LHCN-M2 (cell line): Measurements from ENCODE around the gene NRF1. TPM values are rescaled to one million over a fixed set of nuclear protein-coding genes. Genes with fewer than 3 reads are reported as not detected.
"Not testable (repeated sequence)": the region's sequence is repeated elsewhere in the genome, so short reads cannot be mapped to it uniquely, and the experiment has no call there.

ENCODE experiments used
- DNase-seq: peaks from one replicate; pipeline ENCODE4 v3.0.0-alpha.2; 2012; ENCODE audit warnings: low read depth
- total RNA-seq: library from RNA; depleted of rRNA; stranded (reverse); fragments of >200 nt; gene quantifications from 2 replicates; pipeline ENCODE4 v1.2.3, GENCODE V29; 2014

Gene NRF1
- total RNA-seq, 1 experiment from 2014 or later, result 12.7 TPM

DNA sequence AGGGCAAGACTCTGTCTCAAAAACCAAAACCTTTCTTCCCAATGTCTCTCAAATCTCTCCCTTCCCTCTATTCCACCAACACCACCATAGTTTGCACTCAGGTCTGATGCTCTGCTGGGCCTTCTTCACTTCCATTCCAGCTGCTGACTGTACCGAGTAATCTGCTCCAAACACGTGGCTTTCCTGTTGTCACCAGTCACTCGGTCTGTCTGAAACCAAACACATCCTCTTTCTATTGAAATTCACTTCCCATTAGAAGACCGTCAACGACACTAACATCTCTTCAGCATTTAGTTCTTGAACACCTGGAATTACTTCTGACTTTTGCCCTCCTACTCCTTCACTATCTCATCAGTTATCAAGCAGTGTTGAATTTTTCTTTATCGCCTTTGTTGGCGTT, 4.7 kb upstream of the NRF1 start:
- DNase-seq, result no peak

- peak; percentile 51 for DNase-seq
Observed at GRCh38 chr7:129607471-129608120, 3.9 kb upstream of the NRF1 start.

GRCh38 chr7:129609666-129610065, 1.9 kb upstream of the NRF1 start:
- peak; percentile 36 for DNase-seq

- DNase-seq, result peak; percentile 15
Observed at GRCh38 chr7:129610709-129611245, 743 bp upstream of the NRF1 start.

DNA sequence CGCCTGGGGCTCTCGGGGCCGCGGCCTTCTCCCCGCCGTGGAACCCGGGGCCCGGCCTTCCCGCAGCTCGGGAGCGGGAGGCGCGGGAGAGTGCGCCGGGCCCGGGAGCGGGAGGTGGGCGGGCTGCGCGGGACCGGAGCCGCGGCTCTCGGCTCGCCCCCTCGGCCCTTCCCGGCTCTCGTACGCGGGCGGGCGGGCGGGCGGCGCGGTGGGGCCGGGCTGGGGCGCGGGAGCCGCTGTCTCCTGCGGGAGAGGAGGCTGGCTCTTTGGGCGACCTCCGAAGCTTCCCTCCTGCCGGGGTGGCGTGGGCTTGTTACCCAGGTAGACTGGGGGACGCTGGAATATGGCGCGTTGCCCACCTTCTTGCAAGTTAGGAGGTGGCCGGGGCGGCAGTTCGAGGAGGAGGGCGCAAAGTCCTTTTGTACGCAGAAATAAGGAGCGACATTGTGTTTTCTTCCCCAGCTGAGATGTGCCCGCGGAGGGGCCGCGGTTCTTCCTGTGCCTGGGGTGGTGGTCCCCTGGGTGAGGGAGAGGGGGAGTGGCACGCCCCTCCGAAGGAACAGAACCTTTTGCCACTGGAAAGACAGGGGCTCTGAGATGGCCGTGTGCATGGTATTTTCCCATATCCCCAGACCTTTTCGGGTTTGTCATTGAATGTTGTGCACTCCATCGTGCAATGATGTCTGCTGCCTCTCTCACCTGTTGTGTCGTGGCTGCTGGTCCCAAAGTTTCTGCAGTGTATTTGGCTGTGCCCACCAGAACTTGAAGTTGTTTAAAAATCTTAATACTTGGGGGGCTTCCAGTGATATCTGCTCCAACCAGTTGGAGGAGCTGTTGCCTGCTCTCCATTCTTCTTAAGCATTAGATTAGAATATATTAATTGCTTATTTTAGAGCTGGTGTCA, 844 bp downstream of the NRF1 start:
- DNase-seq, result peak; percentile 35

DNA sequence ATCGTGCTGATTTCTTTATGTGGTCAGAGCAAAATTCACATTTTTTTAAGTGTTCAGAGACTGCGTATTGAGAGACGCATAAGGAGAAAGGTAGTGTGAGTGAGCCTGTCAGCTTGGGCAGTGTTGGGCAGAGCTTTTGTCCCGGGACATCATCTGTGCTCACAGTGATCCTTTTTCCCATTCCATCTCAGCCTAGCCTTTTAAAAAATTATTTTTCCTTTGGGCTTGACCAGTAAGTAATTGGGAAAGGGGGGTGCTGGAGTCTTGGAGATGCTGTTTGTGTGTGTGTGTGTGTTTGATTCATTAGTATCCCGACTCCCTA, 1.5 kb downstream of the NRF1 start:
- no peak for DNase-seq

DNA sequence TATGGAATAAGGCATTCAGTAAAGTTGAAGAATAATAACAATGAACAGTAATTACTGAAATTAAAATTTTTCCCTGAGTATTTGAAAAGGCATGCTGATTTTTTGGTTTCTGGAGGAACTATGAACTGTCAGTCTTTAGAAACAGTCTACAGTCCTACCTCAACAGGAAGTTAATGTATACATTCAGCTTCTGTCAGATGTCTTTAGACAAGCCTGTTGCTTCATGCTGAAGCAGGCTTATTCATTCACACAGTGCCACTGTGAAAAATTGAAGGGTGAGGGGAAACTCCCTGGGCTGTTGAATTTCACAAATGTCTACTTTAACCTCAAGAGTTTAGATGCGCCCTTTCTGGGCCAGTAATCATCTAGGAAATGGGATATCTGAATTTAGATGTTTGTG, 3.5 kb downstream of the NRF1 start:
- no peak for DNase-seq

GRCh38 chr7:129616530-129616929, 5.0 kb downstream of the NRF1 start:
- DNase-seq, result no peak

GRCh38 chr7:129617178-129617577, 5.7 kb downstream of the NRF1 start:
- no peak for DNase-seq

- no peak for DNase-seq
Observed at GRCh38 chr7:129617652-129618051, 6.1 kb downstream of the NRF1 start.

DNA sequence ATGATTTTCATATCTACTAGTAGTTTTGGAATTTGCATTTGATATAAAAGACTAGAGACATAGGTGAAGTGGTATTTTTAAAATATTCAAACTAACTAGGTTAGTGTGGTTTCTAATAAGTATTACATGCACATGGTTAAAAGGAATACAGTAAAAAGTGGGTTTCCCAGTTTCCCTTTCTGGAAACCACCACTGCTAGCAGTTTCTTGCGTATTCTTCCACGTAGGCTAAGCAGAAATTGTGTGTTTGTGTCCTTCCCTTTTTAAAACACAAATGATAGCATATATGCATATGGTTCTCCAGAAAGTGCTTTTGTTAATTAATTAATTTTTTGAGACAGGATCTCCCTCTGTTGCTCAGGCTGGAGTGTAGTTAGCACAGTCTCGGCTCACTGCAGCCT, 15.4 kb downstream of the NRF1 start:
- no peak for DNase-seq

DNA sequence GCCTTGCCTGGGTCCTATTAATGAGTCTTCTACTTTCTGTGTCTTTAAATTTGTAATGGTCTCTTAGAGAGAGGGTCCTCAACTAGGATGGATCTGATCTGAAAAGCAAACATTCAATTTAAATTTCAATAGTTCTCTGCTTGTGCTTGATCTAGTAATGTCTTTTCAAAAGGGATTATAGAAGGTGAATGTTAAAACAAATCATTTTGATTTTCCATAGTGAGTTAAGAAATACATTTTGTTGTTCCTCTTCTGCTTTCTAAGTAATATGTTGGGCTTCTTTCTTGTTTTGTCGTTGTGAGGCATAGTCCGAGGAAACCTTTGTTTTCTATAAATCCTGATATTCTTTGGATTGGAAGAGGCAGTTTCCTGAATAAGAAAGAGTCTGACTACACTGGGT, 18.8 kb downstream of the NRF1 start:
- DNase-seq, result no peak

DNA sequence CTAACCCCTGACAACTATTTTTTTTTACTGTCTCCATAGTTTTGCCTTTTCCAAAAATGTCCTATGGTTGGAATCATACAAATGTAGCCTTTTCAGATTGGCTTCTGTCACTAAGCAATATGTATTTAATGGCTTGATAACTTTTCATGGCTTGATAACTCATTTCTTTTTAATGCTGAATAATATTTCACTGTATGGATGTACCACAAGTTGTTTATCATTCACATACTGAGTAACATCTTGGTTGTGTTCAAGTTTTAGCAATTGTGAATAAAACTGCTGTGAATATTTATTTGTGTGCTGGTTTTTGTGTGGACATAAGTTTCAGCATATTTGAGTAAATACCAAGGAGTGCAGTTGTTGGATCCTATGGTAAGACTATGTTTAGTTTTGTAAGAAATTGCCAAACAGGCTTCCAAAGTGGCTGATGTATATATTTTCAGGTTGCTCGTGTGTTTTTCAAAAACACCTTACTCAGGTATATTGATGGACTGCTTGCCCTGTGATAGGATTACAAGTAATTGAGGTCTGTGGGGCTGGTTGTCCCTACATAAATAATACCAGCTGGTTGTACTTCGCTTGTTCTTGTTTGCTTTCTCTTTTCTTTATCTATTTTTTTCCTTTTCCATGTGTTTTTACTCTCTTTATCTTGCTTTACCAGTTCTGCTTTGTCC, 23.0 kb downstream of the NRF1 start:
- no peak for DNase-seq

- peak; percentile 81 for DNase-seq
Observed at GRCh38 chr7:129635300-129636029, 23.9 kb downstream of the NRF1 start.

- DNase-seq, result not testable (repeated sequence)
Observed at GRCh38 chr7:129636030-129636550, 24.6 kb downstream of the NRF1 start.

DNA sequence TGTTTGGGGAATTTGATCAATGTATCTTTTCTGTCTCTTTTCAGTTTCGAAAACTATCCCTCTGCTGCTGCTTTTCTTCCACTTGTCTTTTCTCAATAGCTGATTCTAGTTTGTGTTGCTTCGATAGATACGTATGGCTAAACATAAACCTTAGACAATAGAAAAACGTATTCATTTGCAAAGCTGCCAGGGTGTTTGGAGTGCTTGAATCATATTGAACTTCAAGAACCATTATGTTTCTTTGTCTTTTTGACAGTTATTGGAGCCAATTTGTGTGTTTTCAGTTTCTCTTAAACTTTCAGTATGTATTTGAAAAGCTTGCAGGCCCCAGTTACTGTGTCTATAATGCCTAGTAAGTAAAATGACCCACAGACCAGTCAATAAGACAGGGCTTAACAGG, 25.1 kb downstream of the NRF1 start:
- DNase-seq, result no peak

- no peak for DNase-seq
Observed at GRCh38 chr7:129640400-129640799, 28.9 kb downstream of the NRF1 start.

DNA sequence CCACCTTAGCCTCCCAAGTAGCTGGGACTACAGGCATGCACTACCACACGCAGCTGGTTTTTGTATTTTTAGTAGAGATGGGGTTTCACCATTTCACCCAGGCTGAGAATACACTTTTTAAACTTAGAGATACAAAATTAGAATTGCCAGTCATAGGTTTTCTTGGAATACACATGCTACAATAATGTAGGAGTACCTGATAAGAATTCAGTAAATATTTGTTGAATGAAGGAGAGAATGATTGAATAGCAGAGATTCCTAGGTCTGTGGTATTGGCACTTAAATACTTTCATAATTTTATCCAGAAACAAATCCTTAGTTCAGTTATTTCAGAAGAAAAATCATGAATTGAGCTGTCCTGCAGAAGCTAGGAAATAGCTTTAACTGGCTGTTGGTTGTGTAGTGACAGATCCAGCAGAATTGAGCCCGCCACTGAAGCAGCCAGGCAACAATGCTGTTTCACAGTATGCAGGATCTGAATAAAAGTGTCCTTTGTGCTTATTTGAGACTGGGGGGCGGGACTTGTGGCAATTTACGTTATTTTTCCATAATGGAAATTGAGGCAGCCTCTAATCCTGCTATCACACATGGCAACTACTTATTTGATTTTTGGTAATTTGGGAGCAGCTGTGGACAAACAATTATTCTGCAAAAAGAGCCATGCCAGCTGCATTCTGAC, 31.5 kb downstream of the NRF1 start:
- DNase-seq, result no peak

GRCh38 chr7:129643550-129644170, 32.1 kb downstream of the NRF1 start:
- DNase-seq, result no peak

GRCh38 chr7:129644634-129645230, 33.2 kb downstream of the NRF1 start:
- peak; percentile 63 for DNase-seq
